GM19452 (cell line): ENCODE data around the gene TH.

Experiments used
- ATAC-seq: cut with Tn5 transposase; IDR thresholded peaks from one replicate; pipeline ENCODE4 v1.9.1; 2021; ENCODE audit not compliant: unreplicated experiment

Gene TH

DNA sequence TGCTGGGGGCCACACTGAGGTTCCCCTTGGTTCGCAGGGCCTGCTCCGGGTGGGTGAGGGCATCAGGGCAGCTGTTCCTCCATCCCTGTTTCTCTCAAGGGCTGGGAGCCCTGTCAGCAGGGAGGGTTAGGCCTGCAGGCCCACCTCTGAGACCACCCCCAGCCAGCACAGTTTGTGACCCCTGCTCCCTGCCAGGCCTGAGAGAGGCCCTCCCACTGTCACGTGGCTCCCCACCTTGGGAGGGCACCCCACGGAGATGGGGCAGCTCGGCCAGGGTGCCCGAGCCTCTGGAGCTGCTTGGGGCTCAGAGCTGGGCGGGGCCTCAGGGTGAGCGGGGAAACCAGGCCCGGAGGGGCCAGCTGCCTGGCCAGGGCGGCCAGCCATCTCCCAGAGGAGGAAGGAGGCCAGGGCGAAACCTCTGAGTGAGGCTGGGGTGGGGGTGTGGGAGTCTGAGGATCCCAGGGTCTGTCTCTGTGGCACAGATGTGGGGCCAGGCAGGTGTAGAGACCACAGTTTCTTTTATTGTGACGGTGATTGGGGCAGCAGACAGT is 8.1 kb downstream of the TH start:
- ATAC-seq: no peak

DNA sequence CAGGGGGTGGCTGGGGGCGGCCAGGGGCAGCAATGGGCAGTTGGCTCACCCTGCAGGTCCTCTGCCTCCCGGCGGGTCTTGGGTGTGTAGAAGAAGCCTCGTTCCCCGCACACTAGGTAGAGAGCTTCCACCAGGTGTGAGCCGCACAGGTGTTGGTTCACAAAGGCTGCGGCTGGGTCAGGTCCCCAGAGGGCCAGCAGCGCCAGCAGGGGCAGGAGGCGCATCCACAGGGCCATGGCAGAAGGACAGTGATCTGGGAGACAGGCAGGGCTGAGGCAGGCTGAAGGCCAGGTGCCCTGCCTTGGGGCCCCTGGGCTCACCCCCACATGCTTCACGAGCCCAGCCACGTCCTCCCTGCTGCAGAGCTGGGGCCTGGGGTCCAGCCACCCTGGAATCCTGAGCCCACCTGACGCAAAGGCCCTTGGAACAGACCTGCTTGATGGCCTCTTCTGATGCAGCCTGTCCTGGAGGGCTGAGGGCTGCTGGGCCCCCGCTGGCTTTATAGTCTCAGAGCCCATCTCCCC is 10.8 kb downstream of the TH start, which contains the start of gene INS:
INS (minus strand) TSS at position 474 of the 524 bp plus-strand sequence; CDS start at position 236, 238 bp downstream.
- no peak for ATAC-seq

DNA sequence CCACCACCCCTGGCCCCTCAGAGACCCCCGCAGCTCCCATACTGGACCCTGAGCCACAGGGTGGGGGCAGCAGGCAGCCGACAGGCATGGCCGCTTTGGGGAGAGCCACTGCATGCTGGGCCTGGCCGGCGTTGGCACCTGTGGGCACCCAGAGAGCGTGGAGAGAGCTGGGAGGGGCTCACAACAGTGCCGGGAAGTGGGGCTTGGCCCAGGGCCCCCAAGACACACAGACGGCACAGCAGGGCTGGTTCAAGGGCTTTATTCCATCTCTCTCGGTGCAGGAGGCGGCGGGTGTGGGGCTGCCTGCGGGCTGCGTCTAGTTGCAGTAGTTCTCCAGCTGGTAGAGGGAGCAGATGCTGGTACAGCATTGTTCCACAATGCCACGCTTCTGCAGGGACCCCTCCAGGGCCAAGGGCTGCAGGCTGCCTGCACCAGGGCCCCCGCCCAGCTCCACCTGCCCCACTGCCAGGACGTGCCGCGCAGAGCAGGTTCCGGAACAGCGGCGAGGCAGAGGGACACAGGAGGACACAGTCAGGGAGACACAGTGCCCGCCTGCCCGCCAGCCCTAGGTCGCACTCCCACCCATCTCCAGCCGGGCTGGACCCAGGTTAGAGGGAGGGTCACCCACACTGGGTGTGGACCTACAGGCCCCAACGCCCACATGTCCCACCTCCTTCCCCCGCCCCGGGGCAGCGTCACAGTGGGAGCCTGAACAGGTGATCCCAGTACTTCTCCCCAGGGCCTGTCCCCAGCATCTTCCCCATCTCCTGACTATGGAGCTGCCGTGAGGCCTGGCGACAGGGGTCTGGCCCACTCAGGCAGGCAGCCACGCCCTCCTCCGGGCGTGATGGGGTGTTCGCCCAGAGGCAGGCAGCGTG is 11.8 kb downstream of the TH start:
- ATAC-seq: no peak

DNA sequence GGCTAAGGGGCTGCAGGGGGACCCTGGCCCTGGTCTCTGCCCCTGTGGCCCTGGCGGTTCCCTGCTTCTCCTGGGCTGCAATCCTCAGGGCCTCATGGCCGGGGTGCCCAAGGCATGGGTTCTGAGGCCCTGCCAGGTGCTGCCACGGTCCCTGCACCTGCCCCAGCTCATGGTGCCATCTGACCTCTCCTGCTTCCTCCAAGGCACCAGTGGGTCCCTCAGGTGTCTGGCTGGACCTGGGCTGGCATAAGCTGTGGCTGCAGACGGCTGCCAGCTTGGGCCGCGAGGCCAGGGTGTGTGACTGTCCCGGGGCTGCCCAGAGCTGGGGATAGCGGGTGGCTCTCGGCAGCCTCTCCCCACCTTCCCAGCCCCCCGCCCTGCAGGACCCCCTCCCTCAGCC is 12.6 kb downstream of the TH start:
- ATAC-seq: no peak

DNA sequence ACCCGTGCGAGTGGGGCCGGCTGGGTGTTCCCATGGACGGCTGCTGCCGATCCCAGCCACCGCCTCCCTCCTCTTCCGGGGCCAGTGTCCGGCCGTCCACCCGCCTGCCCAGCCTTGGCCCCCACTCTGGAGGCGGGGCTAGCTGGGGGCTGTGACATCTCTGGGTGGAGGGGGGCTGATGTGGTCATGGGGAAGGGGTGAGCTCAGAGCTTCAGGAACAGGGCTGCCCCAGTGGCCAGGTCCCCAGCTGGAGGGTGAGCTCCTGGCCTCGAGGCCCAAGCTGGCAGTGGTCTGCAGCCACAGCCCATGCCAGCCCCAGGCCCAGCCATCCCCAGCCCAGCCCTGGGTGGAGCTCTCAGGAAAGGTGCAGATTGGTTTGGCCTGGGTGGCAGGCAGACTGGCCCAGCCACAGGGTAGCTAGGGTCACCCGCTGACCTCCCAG is 13.3 kb downstream of the TH start:
- ATAC-seq: no peak

DNA sequence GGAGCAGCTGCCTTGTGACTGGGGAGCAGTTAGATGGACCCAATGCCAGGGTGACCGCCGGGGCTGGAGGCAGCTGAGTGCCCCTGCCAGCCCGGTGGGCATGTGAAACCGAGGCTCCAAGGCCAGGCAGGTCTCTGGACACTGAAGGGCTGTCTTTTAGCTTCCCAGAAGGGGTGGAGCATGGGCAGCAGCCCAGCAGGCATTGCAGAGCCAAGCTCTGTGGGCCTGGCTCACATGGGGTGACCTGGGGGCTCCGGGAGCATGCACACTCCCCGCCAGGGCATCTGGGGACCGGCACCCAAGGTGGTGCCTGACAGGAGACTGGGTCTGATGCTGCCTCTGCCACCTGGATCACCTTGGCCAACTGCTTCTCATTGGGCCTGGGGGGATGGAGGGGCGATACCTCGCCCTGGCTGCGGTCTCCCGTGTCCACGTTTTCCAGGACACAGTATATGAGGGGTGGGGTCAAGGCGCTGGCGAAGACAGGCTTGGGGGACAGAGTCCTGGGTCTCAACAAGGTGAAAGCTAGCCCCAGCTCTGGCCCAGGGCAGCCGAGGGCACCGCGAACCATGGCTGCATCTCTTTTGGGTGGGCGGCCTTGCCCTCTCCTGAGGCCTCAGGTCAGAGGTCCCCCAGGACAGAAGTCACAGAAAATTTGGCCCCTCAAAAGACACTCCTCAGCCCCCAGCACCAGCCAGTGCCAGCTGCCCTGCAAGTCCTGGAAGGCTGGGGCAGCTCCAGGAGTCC is 14.1 kb downstream of the TH start:
- no peak for ATAC-seq

DNA sequence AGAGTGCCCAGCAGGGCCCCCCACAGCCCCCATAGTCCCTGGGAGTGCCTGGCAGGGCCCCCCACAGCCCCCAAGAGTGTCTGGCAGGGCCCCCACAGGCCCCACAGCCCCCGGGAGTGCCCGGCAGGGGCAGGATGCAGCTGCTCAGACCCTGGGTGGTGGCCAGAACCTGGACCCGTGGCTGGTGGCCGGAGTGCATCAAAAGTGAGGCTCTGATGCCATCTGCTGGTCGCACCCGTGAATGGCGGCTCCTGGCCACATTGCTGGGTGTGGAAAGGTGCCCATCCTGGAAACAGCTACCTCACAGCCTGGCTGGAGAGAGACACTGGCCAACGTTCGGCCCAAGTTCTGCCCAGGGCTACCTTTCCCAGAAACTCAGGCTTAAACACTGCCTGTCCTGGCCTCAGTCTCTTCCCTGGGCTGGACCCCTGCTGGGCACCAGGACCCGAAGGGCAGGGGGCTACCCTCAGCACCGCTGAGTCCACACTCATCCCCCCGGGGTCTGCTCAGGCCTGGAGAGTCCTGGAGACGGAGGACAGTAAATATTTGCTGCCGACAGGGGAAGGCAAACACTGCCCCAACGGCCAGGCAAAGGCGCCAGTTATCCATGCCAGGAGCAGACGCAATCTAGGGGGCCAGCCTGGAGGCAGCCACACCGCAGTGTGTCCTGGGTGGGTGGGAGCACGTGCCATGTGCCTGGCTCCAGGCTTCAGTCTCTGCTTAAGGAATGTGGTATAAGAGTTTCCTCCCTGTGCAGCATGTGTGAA is 15.0 kb downstream of the TH start:
- no peak for ATAC-seq

DNA sequence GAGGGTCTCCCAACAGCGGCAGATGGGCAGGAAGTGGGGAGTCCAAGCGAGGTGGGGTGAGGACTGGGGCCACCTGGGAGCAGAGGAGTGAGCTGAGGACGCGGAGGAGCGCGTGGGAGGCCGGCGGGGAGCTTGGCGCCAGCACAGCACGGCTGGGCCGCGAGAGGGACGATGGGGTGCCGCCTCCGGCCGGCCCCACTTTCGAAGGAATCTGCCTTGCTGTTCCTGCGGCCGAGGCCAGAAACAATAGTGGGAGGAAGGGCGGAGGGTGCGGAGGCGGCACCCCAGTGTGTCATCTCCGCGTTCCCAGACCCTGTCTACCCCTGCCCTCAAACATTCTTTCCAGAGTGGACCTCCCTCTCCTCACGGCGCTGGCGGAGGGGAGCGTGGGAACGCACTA is 16.1 kb downstream of the TH start:
- no peak for ATAC-seq

DNA sequence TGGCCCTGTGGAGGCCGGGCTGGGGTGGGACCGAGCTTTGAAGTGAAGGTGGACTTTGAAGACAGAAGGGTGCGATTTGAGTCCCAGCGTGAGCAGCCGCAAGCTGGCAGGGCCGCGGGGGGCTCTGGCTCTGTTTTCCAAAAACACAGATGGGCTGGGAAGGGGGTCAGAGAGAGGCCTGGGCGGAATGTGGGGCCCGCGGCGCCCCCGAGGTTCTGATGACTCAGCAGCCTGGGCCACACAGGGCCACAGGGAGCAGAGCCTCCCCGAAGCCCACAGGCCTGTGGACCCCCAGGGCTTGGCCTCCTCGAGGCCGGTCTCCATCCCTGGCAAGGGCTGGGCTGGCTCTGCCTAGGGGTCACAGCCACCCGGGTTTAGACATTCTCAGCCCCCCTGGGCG is 16.7 kb downstream of the TH start:
- no peak for ATAC-seq

DNA sequence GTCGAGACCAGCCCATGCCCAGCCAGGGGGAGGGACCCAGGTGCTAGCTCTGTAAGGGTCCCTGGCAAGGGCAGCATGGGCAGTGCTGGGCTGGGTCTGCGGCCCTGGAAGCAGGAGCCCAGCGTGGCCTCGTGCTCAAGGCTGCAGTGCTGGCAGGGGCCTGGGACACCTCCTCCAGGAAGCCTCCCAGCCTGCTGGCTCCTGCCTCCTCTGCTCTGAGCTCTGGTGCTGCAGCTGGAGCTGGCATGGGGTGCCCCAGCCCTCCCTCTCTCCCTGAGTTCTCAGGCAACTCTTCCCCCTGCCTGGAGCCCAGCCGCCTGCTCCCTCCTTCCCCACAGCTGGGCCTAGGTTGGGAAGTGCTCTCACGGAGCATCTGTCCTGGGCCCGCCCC is 17.4 kb downstream of the TH start:
- ATAC-seq: no peak

DNA sequence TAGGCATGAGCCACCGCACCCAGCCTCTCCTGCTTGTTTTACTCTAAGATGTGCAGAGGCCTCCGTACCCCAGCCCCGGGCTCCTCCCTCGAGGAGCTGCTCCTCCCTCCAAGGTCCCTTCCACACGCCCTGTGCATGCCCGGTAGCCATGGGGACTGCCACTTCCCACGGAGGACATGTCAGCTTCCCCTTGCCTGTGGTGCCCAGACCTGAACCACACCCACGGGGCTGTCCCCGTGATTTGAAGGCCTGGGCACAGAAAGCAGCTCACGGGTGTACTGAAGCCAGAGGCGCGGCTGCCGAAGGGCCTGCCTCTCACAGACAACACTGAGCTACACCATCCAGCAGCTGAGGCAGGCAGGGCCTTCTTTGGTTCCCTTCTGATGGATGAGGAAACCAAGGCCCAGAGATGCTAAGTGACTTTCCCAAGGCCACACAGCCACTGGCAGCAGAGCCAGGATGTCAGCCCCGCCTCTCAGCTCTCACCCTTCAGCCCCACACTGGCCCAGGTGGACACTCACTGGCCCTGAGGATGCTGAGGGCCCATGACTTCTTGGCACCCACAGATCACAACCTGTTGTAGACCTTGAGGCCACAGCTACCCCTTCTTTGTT is 17.9 kb downstream of the TH start:
- no peak for ATAC-seq

DNA sequence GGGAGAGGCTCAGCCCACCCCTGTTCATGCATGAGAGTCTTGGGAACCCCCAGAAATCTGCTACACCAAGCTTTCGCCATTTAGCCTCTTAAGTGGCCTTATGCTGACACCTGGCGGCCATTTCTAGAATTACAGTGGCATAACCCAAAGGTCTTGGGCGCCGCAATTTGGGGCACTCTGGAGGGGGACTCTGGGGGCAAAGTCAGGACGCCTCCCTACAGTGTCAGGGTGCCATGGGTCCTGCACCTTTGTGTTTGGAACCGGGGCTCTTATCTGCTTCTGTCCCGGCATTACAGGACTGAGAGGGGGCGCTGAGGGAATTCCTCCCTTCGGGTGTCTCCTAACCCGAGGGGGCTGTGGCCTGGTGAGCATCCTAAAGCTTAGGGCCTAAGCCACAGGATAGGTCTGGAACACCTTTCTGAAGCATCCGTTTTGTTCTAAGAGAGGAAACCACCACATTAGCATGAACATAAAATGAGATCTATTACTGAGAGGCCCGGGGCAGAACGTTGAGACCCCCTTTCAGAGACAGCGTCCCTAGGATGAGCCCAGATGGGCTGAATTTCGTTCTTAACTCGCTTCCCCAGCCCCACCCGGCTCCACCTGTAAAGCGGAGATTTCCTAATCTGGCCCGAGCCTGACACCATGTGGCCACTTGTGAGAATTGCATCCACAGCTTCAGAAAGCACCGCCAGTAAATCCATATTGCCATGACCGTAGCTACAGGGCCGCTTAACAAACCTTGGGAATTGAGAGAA is 19.9 kb downstream of the TH start:
- ATAC-seq: no peak

DNA sequence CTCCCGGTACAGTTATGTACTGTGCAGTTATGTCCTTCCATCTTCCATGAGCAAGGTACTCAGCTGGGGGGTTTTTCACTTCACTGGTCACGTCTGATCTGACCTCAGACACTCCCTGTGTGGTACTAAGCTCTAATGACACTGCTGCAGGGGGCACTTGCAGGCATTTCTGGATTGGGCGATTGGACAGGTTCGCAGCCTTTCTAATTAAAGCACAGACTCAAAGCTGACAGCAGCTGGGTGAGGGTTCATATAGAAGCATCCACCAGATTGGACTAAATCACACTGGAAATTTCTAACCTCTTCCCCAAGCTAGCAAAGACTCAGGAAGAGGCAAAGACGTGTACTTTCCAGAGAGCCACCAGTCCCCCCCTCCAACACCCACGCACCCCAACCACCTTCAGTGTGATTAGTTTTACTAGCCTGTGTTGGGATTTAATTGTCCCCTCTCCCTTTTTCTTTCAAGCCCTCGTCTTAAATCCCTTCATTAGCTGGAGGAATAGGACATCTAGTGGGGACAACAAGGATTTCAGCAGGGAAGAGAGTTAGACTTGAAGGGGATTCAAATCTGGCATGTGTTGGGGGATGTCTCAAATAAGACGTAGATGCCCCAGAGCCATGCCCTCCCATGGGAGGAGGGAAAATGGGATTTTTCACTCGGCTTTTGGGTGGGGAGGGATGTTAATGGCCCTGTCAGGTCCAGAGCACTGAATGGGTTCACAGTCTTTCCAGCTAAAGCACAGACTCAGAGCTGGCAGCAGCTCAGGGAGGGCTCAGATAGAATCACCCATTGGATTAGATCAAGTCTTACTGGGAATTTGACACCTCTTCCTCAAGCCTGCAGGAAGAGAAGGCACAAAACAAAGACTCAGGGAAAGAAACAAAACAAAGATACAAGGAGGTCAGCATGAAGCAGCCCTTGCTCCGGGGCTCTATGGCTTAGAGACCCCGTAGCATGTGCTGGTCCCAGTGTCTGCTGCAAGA is 21.5 kb downstream of the TH start:
- ATAC-seq: no peak

DNA sequence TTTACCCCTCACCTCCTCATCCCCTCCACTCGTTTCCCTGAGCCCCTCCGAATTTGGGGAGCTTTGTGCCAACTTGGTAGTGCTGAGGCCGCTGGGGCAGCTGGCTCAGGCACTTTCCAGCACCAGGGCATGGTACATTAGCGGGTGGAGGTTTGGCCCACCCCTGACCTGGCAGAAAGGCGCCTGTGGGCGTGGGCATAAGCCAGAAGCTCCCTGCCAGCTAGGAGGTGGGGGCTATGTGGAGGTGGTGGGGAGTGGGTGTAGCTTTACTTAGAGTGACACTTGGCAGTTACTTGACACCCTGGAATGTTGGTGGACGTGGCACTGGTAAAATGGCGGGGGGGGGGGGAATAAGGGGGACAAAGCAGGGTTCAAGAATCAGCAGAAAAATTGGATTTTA is 22.2 kb downstream of the TH start:
- ATAC-seq: no peak

DNA sequence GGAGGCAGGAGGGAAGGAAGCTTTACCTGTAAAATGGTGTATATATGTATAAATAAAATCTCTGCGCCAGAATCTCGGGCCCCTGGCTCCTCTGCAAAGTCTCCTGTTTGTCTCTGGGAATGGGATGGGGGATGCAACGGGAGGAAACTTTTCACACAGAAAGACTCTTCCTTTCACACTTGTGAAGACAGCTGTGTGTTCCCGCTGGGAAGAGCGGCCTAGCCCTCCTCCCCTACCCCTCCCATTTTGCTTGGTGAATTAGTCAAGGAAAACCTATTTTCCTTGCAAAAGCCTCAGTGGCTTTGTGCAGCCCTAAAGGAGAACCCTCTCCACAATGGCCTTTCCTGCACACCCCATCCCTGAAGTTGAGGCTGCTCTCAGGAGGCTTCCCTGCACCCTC is 23.0 kb downstream of the TH start:
- ATAC-seq: no peak

DNA sequence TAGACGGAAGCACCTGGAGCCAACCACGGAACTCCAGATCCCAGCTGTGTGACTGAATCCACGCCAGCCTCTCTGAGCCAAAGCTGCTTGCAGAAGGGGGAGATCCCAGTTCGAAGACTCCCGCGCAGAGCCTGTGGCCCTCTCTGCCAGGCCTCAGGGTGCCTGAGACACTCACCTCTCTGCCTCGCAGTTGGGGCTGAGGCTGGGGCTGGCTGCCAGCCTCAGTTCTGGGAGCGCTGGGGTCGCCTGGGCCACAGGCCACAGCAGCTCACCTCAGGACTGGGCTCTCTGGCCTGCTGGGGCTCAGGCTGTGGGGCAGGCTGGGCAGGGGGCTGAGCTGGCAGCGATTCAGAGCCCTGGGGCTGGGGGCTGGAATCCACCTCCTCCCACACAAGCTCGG is 24.2 kb downstream of the TH start:
- no peak for ATAC-seq

DNA sequence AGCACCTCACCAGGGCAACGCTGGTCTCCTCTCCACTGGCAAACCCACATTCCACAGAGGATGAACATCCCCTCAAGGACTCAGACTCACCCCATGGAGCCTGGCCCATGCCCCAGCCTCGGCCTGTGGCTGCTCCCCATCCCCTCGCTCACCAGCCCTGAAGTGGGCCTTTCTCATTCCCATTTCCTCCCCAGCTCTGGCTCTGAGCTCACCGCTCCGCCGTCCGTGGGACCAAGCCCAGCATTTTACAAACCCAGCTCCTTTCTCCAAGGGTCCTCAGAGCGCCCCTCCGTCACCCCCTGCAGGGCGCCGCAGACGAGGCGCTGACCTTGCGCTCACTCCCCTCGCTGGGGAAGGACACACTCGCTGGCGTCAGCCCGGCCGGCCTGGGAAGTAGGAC is 25.6 kb downstream of the TH start:
- no peak for ATAC-seq

DNA sequence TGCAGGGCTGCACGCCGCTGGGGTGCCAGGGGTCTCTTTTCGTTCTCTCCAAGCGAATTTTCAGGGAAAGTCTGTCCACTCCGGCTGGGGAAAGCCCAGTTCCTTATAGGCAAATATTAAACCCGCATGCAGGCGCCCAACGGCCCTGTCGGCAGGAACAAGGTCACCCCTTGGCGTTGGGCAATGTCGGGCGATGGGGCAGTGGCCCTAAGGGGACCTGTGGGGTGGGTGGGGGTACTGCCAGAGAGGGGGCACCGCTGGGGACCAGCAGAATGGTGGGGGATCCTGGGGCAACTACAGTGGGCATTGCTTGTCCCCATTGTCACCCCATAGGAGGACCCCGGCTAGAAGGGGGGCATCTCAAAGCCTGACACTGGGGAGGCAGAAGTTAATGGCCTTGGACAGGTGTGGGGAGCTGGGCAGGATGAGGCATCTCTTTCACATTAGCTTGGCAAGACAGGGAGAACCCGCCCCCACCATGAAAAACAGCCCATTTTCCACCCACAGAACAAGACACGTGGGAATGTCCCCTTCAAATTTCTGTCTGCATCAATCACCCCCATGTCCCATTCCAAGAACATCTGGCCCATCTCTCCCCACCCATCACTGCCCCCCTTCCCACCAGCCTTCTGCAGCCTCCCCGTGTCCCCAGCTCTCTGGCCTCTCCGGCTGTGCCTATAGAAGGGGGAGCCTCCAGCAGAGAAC is 26.9 kb downstream of the TH start:
- no peak for ATAC-seq
